ENCODE measurements around the gene OR1A2. TPM values are rescaled to one million over a fixed set of nuclear protein-coding genes. Genes with fewer than 3 reads are reported as not detected.

Gene OR1A2
- total and polyA plus RNA-seq, 4 donors = not detected

GRCh38 chr17:3208484-3208883, 11.2 kb downstream of the OR1A2 start:
- no peaks in the 10 kb centered on the region for H3K4me1 ChIP-seq (ENCODE audit: control insufficient read depth in 4 of 4, insufficient read depth in 4 of 4, low read length in 3 of 4)
- 87% methylated on average over 6 of the region's 6 CpGs for WGBS
- TF ChIP-seq YY1 (IDR thresholded peaks at IDR 0.05) (no peak), FOXA2 (IDR thresholded peaks at IDR 0.05) (no peak), JUND (IDR thresholded peaks at IDR 0.05) (no peak), HNF4G (IDR thresholded peaks at IDR 0.05) (no peak), REST (IDR thresholded peaks at IDR 0.05) (no peak), RAD21 (IDR thresholded peaks at IDR 0.05) (no peak), RXRA (IDR thresholded peaks at IDR 0.05) (no peak), NR2F2 (IDR thresholded peaks at IDR 0.05) (no peak), ATF3 (IDR thresholded peaks at IDR 0.05) (no peak), HNF4A (conservative IDR thresholded peaks at IDR 0.05) (no peak), EGR1 (IDR thresholded peaks at IDR 0.05; ENCODE audit: low read depth in 2 of 2) (no peak), GABPA (IDR thresholded peaks at IDR 0.05 in 1 of 2, conservative IDR thresholded peaks at IDR 0.05 in 1 of 2) (no peak), SP1 (IDR thresholded peaks at IDR 0.05) (no peak), FOXA1 (IDR thresholded peaks at IDR 0.05) (no peak), TAF1 (conservative IDR thresholded peaks at IDR 0.05) (no peak), ZBTB33 (IDR thresholded peaks at IDR 0.05) (no peak)
- TF ChIP-seq, protein P1, sequence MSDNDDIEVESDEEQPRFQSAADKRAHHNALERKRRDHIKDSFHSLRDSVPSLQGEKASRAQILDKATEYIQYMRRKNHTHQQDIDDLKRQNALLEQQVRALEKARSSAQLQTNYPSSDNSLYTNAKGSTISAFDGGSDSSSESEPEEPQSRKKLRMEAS (IDR thresholded peaks at IDR 0.05) = no peak
- TF ChIP-seq, protein P2, sequence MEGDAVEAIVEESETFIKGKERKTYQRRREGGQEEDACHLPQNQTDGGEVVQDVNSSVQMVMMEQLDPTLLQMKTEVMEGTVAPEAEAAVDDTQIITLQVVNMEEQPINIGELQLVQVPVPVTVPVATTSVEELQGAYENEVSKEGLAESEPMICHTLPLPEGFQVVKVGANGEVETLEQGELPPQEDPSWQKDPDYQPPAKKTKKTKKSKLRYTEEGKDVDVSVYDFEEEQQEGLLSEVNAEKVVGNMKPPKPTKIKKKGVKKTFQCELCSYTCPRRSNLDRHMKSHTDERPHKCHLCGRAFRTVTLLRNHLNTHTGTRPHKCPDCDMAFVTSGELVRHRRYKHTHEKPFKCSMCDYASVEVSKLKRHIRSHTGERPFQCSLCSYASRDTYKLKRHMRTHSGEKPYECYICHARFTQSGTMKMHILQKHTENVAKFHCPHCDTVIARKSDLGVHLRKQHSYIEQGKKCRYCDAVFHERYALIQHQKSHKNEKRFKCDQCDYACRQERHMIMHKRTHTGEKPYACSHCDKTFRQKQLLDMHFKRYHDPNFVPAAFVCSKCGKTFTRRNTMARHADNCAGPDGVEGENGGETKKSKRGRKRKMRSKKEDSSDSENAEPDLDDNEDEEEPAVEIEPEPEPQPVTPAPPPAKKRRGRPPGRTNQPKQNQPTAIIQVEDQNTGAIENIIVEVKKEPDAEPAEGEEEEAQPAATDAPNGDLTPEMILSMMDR (IDR thresholded peaks at IDR 0.05; ENCODE audit: low read depth, low read length, missing input control) = no peak
- H3K4me3 ChIP-seq (ENCODE audit: low read depth in 1 of 3, low read length in 3 of 3) = no peak overlapping the region
- peaks cover 0 to 4% (median under 1%) of the 10 kb centered on the region in 4 donors for H3K27me3 ChIP-seq (ENCODE audit: control insufficient read depth in 4 of 4, insufficient read depth in 4 of 4, low read length in 3 of 4)
- no peaks in the 10 kb centered on the region for H3K36me3 ChIP-seq (ENCODE audit: control insufficient read depth in 4 of 4, insufficient read depth in 3 of 4, low read depth in 1 of 4, low read length in 3 of 4)
- H3K9ac ChIP-seq (ENCODE audit: low read depth in 1 of 2, low read length in 2 of 2) = no peak overlapping the region
- DNase-seq (ENCODE audit: low spot score) = no peak
- no peak overlapping the region for H3K27ac ChIP-seq (ENCODE audit: low read depth in 1 of 2, low read length in 2 of 2)
- peaks cover 0 to 5% (median 0%) of the 10 kb centered on the region in 4 donors for H3K9me3 ChIP-seq (ENCODE audit: control insufficient read depth in 4 of 4, low read length in 3 of 4)

All from liver (tissue), 9 donors.